ENCODE data around the gene HOXD13. TPM values are rescaled to one million over a fixed set of nuclear protein-coding genes. Genes with fewer than 3 reads are reported as not detected.

The HOXD13 gene
- total and polyA plus RNA-seq, 2 donors (not counting 1 experiment from before 2014, with no cell fraction given): not detected

- H3K27me3 ChIP-seq (ENCODE audit: control insufficient read depth, insufficient read depth, low read length): peaks cover 70% of the 10 kb centered on the region
- TF ChIP-seq CTCF (conservative IDR thresholded peaks at IDR 0.05 in 1 of 2, IDR thresholded peaks at IDR 0.05 in 1 of 2; ENCODE audit: low read depth in 1 of 2, low read length in 2 of 2): no peak
- no peak for TF ChIP-seq EZH2 (IDR thresholded peaks at IDR 0.05; ENCODE audit: low read length, missing control alignments)
- no peaks in the 10 kb centered on the region for H3K79me2 ChIP-seq (ENCODE audit: control insufficient read depth, insufficient read depth, low read length)
- H3K4me1 ChIP-seq (ENCODE audit: control insufficient read depth, extremely low read depth, insufficient read depth, low read length): no peaks in the 10 kb centered on the region
- H3K4me2 ChIP-seq (ENCODE audit: extremely low read depth, insufficient read depth, low read length): no peak overlapping the region
- DNase-seq (ENCODE audit: low read depth in 2 of 2): no peak
- H3K36me3 ChIP-seq (ENCODE audit: control insufficient read depth, insufficient read depth, low read length): no peaks in the 10 kb centered on the region
- no peak overlapping the region for H2AFZ ChIP-seq (ENCODE audit: low read length)
- no peak overlapping the region for H3K9ac ChIP-seq (ENCODE audit: insufficient read depth, low read length)
- no peak overlapping the region for H3K4me3 ChIP-seq (replicated peaks in 1 of 4; ENCODE audit: control extremely low read depth in 1 of 4, insufficient read depth in 1 of 4, low read depth in 3 of 4, low read length in 4 of 4)
- no peaks in the 10 kb centered on the region for H3K9me3 ChIP-seq (ENCODE audit: control insufficient read depth, insufficient read depth, low read depth, low read length)
- H3K27ac ChIP-seq (ENCODE audit: insufficient read depth, low read length): no peak overlapping the region
- H4K20me1 ChIP-seq (ENCODE audit: control insufficient read depth, extremely low read depth, insufficient read depth, low read length): no peaks in the 10 kb centered on the region
Measured at GRCh38 chr2:176076796-176077195, 15.7 kb upstream of the HOXD13 start.

GRCh38 chr2:176078541-176079284 lies 13.8 kb upstream of the HOXD13 start:
- no peaks in the 10 kb centered on the region for H4K20me1 ChIP-seq (ENCODE audit: control insufficient read depth, extremely low read depth, insufficient read depth, low read length)
- peaks cover 74% of the 10 kb centered on the region for H3K27me3 ChIP-seq (ENCODE audit: control insufficient read depth, insufficient read depth, low read length)
- H3K9me3 ChIP-seq (ENCODE audit: control insufficient read depth, insufficient read depth, low read depth, low read length): no peaks in the 10 kb centered on the region
- no peaks in the 10 kb centered on the region for H3K79me2 ChIP-seq (ENCODE audit: control insufficient read depth, insufficient read depth, low read length)
- H3K4me3 ChIP-seq (replicated peaks in 1 of 4; ENCODE audit: control extremely low read depth in 1 of 4, insufficient read depth in 1 of 4, low read depth in 3 of 4, low read length in 4 of 4): no peak overlapping the region
- TF ChIP-seq EZH2 (IDR thresholded peaks at IDR 0.05; ENCODE audit: low read length, missing control alignments): peak; percentile 24
- no peak for TF ChIP-seq CTCF (conservative IDR thresholded peaks at IDR 0.05 in 1 of 2, IDR thresholded peaks at IDR 0.05 in 1 of 2; ENCODE audit: low read depth in 1 of 2, low read length in 2 of 2)
- no peaks in the 10 kb centered on the region for H3K4me1 ChIP-seq (ENCODE audit: control insufficient read depth, extremely low read depth, insufficient read depth, low read length)
- no peak overlapping the region for H3K27ac ChIP-seq (ENCODE audit: insufficient read depth, low read length)
- no peaks in the 10 kb centered on the region for H3K36me3 ChIP-seq (ENCODE audit: control insufficient read depth, insufficient read depth, low read length)
- H2AFZ ChIP-seq (ENCODE audit: low read length): no peak overlapping the region
- H3K4me2 ChIP-seq (ENCODE audit: extremely low read depth, insufficient read depth, low read length): no peak overlapping the region
- no peak for DNase-seq (ENCODE audit: low read depth in 2 of 2)
- H3K9ac ChIP-seq (ENCODE audit: insufficient read depth, low read length): no peak overlapping the region

- Histone ChIP-seq H2AFZ (ENCODE audit: low read length) (no peak overlapping the region), H3K4me2 (ENCODE audit: extremely low read depth, insufficient read depth, low read length) (peak overlapping the region; percentile 32), H3K9me3 (ENCODE audit: control insufficient read depth, insufficient read depth, low read depth, low read length) (no peaks in the 10 kb centered on the region)
Measured at GRCh38 chr2:176079285-176079830, 13.2 kb upstream of the HOXD13 start.

More at GRCh38 chr2:176079285-176079830, 13.2 kb upstream of the HOXD13 start:
- H3K9ac ChIP-seq (ENCODE audit: insufficient read depth, low read length): no peak overlapping the region
- H3K27ac ChIP-seq (ENCODE audit: insufficient read depth, low read length): no peak overlapping the region
- H3K79me2 ChIP-seq (ENCODE audit: control insufficient read depth, insufficient read depth, low read length): no peaks in the 10 kb centered on the region
- no peaks in the 10 kb centered on the region for H4K20me1 ChIP-seq (ENCODE audit: control insufficient read depth, extremely low read depth, insufficient read depth, low read length)
- no peaks in the 10 kb centered on the region for H3K36me3 ChIP-seq (ENCODE audit: control insufficient read depth, insufficient read depth, low read length)
- DNase-seq (ENCODE audit: low read depth in 2 of 2): no peak
- no peak for TF ChIP-seq CTCF (conservative IDR thresholded peaks at IDR 0.05 in 1 of 2, IDR thresholded peaks at IDR 0.05 in 1 of 2; ENCODE audit: low read depth in 1 of 2, low read length in 2 of 2)
- peak; percentile 44 for TF ChIP-seq EZH2 (IDR thresholded peaks at IDR 0.05; ENCODE audit: low read length, missing control alignments)
- no peaks in the 10 kb centered on the region for H3K4me1 ChIP-seq (ENCODE audit: control insufficient read depth, extremely low read depth, insufficient read depth, low read length)
- H3K4me3 ChIP-seq (replicated peaks in 1 of 4; ENCODE audit: control extremely low read depth in 1 of 4, insufficient read depth in 1 of 4, low read depth in 3 of 4, low read length in 4 of 4): no peak overlapping the region
- peaks cover 77% of the 10 kb centered on the region for H3K27me3 ChIP-seq (ENCODE audit: control insufficient read depth, insufficient read depth, low read length)

Measured in fibroblast of lung (primary cell).